Endodermal cell (in vitro differentiated cells): ENCODE data around the gene UBE2M. TPM values are rescaled to one million over a fixed set of nuclear protein-coding genes. Genes with fewer than 3 reads are reported as not detected.

Experiments
- DNase-seq: peaks from one replicate; pipeline ENCODE4 v3.0.0-alpha.2; 2017
- H3K27ac ChIP-seq: 2 replicates; pipeline ENCODE4 v1.5.1; 2013; ENCODE audit warnings: mild to moderate bottlenecking, low read depth, low read length, moderate library complexity
- H3K27me3 ChIP-seq: 2 replicates; pipeline ENCODE4 v1.6.1; 2013; ENCODE audit warnings: mild to moderate bottlenecking, low read length, moderate library complexity; ENCODE audit not compliant: insufficient read depth, control insufficient read depth, poor library complexity, severe bottlenecking
- H3K36me3 ChIP-seq: 2 replicates; pipeline ENCODE4 v1.7.0; 2013; ENCODE audit warnings: mild to moderate bottlenecking, low read length, moderate library complexity; ENCODE audit not compliant: control insufficient read depth, insufficient read depth
- H3K4me1 ChIP-seq: one replicate; pipeline ENCODE4 v1.7.0; 2013; ENCODE audit warnings: low read length; ENCODE audit not compliant: control insufficient read depth, insufficient read depth
- H3K4me3 ChIP-seq: 2 replicates; pipeline ENCODE4 v1.5.1; 2013; ENCODE audit warnings: mild to moderate bottlenecking, low read length, moderate library complexity
- H3K9ac ChIP-seq: 2 replicates; pipeline ENCODE4 v1.6.1; 2013; ENCODE audit warnings: mild to moderate bottlenecking, low read length, moderate library complexity; ENCODE audit not compliant: poor library complexity, severe bottlenecking; ENCODE audit errors: extremely low read depth
- H3K9me3 ChIP-seq: 2 replicates; pipeline ENCODE4 v1.6.1; 2013; ENCODE audit warnings: mild to moderate bottlenecking, low read length, moderate library complexity; ENCODE audit not compliant: control insufficient read depth
- H3K27ac Mint-ChIP-seq: 2 replicates; pipeline ENCODE4 v1.8.0; 2020; ENCODE audit warnings: mixed read lengths
- H3K27me3 Mint-ChIP-seq: 2 replicates; pipeline ENCODE4 v1.8.0; 2021; ENCODE audit warnings: mild to moderate bottlenecking, mixed read lengths; ENCODE audit not compliant: insufficient read depth
- H3K36me3 Mint-ChIP-seq: 2 replicates; pipeline ENCODE4 v1.8.0; 2020; ENCODE audit warnings: low read depth, mixed read lengths
- H3K4me1 Mint-ChIP-seq: 2 replicates; pipeline ENCODE4 v1.8.0; 2020; ENCODE audit warnings: mixed read lengths
- H3K4me3 Mint-ChIP-seq: 2 replicates; pipeline ENCODE4 v1.8.0; 2020; ENCODE audit warnings: mild to moderate bottlenecking, moderate library complexity, mixed read lengths
- H3K9me3 Mint-ChIP-seq: 2 replicates; pipeline ENCODE4 v1.8.0; 2020; ENCODE audit warnings: mild to moderate bottlenecking, mixed read lengths
- WGBS, 2 experiments: methylation state at CpG; one replicate each; pipeline versions ENCODE4 v1.1.5 to v1.1.7; 2013; ENCODE audit warnings: missing lambda C conversion rate in 2 of 2, mixed read lengths in 1 of 2; ENCODE audit not compliant: insufficient coverage in 1 of 2, insufficient read length in 1 of 2; 5-methylcytosine and 5-hydroxymethylcytosine counted together
- total RNA-seq, 2 donors: library from RNA; stranded (reverse); fragmentation: NEBNext Ultra II Directional in 1 of 2; extraction: Animal tissue kit (Norgen Biotek cat#: 25700) in 1 of 2; gene quantifications; 2 replicates in 1 of 2; 3 replicates in 1 of 2; pipeline ENCODE4 v1.2.1, GENCODE V29; 2021
- TF ChIP-seq, protein P1 (sequence below): fragments of 200-600 bp; sonication (generic); conservative IDR thresholded peaks from 2 replicates; pipeline ENCODE4 v1.5.0; 2021; ENCODE audit warnings: antibody characterized with exemption, mild to moderate bottlenecking

The UBE2M gene
- total RNA-seq, 2 donors from 2014 or later = 90.8 to 116 TPM

DNA sequence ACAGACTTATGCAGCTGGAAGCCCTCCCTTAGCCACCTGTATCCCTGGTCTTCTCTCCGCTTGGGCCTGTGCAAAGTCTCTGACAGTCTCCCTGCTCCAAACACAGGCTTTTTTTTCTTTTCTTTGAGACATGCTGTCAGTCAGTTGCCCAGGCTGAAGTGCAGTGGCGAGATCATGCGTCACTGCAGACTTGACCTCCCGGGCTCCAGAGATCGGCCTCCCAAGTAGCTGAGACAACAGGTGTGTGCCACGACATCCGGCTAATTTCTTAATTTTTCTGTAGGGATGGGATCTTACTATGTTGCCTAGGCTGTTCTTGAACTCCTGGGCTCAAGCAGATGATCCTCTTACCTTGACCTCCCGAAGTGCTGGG is 13.2 kb upstream of the UBE2M start:
- no peak for DNase-seq
- WGBS, 2 experiments = 94 to 97% methylated on average over 8 of the region's 8 CpGs

DNA sequence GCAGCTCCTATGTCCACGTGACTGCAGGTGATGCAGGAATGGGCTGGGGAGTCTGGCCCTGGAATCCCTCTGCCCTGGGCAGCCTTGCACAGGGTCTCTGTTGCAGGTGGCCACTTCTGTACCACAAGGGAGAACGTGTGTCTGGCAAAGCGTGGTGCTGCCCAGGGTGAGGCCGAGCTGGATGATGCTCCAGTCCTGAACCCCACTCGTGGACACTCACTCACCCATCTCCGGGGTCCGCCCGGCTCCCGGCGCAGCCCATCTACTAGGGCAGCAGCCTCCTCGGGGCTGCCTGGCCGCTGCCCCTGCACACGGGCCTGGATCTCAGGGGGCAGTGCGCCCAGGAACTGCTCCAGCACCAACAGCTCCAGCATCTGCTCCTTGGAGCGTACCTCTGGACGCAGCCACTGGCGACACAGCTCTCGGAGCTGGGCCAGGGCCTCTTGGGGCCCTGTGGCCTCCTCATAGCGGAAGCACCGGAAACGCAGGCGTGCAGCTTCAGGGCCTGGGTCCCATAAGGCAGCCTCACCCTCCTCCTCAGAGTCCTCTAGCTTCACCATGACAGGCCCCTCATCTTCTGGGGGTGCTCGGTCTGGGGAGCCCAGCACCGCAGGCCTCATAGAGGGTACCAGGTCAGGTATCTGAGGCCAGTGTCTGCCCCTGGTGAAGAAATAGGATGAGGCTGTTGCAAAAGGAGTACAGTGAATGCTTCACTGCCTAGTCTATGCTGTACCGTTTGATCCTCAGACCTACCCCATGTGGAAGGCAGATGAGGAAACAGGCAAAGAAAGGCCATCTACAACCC is 12.6 kb upstream of the UBE2M start:
- peaks cover 13% of the 10 kb centered on the region for H3K4me1 Mint-ChIP-seq
- DNase-seq = no peak
- no peaks in the 10 kb centered on the region for H3K27me3 ChIP-seq
- H3K9me3 Mint-ChIP-seq = no peaks in the 10 kb centered on the region
- no peak overlapping the region for H3K4me3 ChIP-seq
- no peak overlapping the region for H3K4me3 Mint-ChIP-seq
- no peaks in the 10 kb centered on the region for H3K4me1 ChIP-seq
- no peak overlapping the region for H3K9ac ChIP-seq
- H3K36me3 Mint-ChIP-seq = peaks cover 14% of the 10 kb centered on the region
- no peak overlapping the region for H3K27ac Mint-ChIP-seq
- H3K36me3 ChIP-seq = peaks cover 44% of the 10 kb centered on the region
- WGBS, 2 experiments = 93 to 97% methylated on average over 19 to 25 of the region's 25 CpGs
- H3K9me3 ChIP-seq = no peaks in the 10 kb centered on the region
- TF ChIP-seq, protein P1, sequence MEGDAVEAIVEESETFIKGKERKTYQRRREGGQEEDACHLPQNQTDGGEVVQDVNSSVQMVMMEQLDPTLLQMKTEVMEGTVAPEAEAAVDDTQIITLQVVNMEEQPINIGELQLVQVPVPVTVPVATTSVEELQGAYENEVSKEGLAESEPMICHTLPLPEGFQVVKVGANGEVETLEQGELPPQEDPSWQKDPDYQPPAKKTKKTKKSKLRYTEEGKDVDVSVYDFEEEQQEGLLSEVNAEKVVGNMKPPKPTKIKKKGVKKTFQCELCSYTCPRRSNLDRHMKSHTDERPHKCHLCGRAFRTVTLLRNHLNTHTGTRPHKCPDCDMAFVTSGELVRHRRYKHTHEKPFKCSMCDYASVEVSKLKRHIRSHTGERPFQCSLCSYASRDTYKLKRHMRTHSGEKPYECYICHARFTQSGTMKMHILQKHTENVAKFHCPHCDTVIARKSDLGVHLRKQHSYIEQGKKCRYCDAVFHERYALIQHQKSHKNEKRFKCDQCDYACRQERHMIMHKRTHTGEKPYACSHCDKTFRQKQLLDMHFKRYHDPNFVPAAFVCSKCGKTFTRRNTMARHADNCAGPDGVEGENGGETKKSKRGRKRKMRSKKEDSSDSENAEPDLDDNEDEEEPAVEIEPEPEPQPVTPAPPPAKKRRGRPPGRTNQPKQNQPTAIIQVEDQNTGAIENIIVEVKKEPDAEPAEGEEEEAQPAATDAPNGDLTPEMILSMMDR = no peak
- H3K27me3 Mint-ChIP-seq = no peaks in the 10 kb centered on the region
- H3K27ac ChIP-seq = no peak overlapping the region

More for the DNA sequence above, 13.2 kb upstream of the UBE2M start:
- Mint-ChIP-seq H3K4me1 (peaks cover 13% of the 10 kb centered on the region), H3K36me3 (peaks cover 10% of the 10 kb centered on the region), H3K27me3 (no peaks in the 10 kb centered on the region), H3K27ac (no peak overlapping the region), H3K4me3 (peak overlapping the region; percentile 97), H3K9me3 (no peaks in the 10 kb centered on the region)
- Histone ChIP-seq H3K9ac (no peak overlapping the region), H3K36me3 (peaks cover 40% of the 10 kb centered on the region), H3K9me3 (no peaks in the 10 kb centered on the region), H3K4me1 (no peaks in the 10 kb centered on the region), H3K27ac (no peak overlapping the region), H3K27me3 (no peaks in the 10 kb centered on the region), H3K4me3 (peak overlapping the region; percentile 90)
- TF ChIP-seq, protein P1 = no peak

DNA sequence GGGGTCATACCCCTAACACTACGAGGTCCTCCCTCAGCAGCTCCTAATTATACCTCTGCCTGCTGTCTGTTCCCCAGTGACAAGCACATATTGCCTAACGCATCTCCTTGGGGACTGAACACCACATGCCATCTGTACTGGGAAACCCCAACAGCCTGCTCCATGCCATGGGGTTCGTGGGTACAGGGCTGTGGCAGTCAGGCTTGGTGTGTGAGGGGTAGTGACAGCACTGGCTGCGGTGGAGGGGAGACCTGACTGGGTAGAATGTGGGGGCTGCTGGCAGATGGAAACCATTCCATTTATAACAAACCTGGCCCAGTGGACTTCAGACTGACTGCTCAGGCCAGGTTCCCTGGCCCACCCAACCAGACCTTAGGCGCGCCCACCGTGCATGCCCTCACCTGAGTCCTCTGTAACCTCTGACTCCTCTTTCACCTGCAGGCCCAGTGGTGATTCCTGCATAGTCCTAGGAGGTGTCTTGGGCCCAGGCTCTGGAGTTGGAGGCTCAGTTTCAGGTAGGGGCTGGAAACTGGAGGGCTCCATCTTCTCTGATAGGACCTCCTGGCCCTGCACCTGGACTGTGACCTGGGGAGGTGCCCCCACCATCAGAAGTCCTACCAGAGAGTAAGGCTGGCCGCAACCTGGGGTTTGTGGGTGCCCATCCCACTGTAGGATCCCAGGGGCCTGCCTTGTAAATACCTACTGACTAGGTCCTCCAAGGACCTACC is 11.7 kb upstream of the UBE2M start:
- H3K4me1 ChIP-seq = no peaks in the 10 kb centered on the region
- DNase-seq = no peak
- TF ChIP-seq, protein P1 = no peak
- Mint-ChIP-seq H3K9me3 (no peaks in the 10 kb centered on the region), H3K4me1 (peaks cover 13% of the 10 kb centered on the region), H3K36me3 (peaks cover 14% of the 10 kb centered on the region), H3K27me3 (no peaks in the 10 kb centered on the region), H3K27ac (no peak overlapping the region), H3K4me3 (no peak overlapping the region)
- H3K27me3 ChIP-seq = no peaks in the 10 kb centered on the region
- no peaks in the 10 kb centered on the region for H3K9me3 ChIP-seq
- H3K4me3 ChIP-seq = no peak overlapping the region
- WGBS, 2 experiments = 93 to 96% methylated on average over 5 to 8 of the region's 8 CpGs
- H3K9ac ChIP-seq = no peak overlapping the region
- no peak overlapping the region for H3K27ac ChIP-seq
- peaks cover 44% of the 10 kb centered on the region for H3K36me3 ChIP-seq
